ENCODE measurements around the gene MAB21L4. TPM values are rescaled to one million over a fixed set of nuclear protein-coding genes. Genes with fewer than 3 reads are reported as not detected.
A peak's percentile ranks its signal among the peaks of the same experiment; 100 is the strongest.

MAB21L4 gene
- 0.53 and 5.1 TPM in 2 replicates for total RNA-seq

DNA sequence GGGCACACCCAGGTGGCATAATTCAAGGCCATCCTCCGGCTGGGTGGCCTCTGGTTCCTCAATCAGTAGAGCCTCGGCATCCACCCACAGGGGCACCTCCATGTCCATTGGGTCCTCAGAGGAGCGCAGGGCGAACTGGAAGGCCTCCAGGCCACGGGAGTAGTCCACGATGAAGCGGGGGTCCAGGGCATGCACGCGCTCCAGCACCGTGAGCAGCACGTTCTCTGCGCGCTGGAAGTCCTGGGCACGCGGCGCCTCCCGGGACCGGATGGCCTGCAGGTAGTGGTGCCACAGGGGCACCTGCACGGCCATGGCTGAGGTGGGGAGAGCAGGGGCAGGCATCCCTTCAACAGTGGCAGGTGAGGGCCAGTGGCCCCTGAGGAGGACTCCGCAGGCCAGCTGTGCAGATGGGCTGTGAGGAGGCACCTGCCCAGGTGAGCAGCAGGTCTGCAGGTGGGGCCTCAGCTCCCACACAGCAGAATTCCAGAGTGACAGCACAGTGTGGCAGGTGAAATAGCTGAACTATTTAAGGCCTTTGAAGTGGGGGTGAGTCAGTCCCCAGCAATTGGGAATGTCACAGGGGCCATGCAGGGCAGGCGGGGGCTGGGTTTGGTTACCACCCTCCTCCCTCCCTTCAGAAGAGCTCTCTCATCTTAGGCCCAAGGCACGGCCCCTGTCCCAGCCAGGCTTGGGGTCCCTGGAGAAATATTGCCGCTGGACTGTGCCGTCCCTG, at the start of gene MAB21L4:
Gene MAB21L4 (minus strand): TSS at position 501 of the 733 bp plus-strand sequence. CDS start 159 bp downstream, at position 342.
- H3K4me3 ChIP-seq (ENCODE audit: low read depth, low read length), result no peak within 1 kb of the TSS
- no peak for FAIRE-seq
- peak; percentile 48 for DNase-seq (ENCODE audit: low read depth)

DNA sequence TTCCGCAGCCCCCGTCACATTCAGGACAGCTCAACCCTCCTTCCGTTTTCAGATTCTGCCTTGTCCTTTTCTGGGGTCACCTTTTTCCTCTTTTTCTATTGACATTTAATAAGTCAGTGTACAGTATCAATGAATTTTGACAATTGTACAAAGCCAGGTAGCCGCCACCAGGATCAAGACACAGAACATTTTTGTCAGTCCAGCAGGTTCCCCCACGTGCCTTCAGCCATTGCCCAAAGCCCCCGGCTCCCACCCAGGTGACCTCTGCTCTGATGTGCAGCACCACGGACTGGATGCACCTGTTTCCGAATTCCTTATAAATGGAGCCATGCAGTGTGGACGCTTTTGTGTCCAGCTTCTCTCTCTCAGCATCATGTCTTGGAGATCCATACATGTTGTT, 40.1 kb upstream of the MAB21L4 start:
- Histone ChIP-seq H3K27me3 (ENCODE audit: control insufficient read depth, insufficient read depth, low read length) (no peaks in the 10 kb centered on the region), H3K4me3 (ENCODE audit: low read depth, low read length) (no peak overlapping the region), H3K36me3 (ENCODE audit: control insufficient read depth, insufficient read depth, low read length) (no peaks in the 10 kb centered on the region)
- DNase-seq (ENCODE audit: low read depth) (no peak), FAIRE-seq (no peak)
- TF ChIP-seq, protein P1, sequence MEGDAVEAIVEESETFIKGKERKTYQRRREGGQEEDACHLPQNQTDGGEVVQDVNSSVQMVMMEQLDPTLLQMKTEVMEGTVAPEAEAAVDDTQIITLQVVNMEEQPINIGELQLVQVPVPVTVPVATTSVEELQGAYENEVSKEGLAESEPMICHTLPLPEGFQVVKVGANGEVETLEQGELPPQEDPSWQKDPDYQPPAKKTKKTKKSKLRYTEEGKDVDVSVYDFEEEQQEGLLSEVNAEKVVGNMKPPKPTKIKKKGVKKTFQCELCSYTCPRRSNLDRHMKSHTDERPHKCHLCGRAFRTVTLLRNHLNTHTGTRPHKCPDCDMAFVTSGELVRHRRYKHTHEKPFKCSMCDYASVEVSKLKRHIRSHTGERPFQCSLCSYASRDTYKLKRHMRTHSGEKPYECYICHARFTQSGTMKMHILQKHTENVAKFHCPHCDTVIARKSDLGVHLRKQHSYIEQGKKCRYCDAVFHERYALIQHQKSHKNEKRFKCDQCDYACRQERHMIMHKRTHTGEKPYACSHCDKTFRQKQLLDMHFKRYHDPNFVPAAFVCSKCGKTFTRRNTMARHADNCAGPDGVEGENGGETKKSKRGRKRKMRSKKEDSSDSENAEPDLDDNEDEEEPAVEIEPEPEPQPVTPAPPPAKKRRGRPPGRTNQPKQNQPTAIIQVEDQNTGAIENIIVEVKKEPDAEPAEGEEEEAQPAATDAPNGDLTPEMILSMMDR (IDR thresholded peaks at IDR 0.05; ENCODE audit: insufficient read depth, low read length, severe bottlenecking), result no peak

More for the DNA sequence above, at the start of gene MAB21L4:
- TF ChIP-seq, protein P1 (IDR thresholded peaks at IDR 0.05; ENCODE audit: insufficient read depth, low read length, severe bottlenecking), result no peak
- no peaks in the 10 kb centered on the region for H3K36me3 ChIP-seq (ENCODE audit: control insufficient read depth, insufficient read depth, low read length)
- no peaks in the 10 kb centered on the region for H3K27me3 ChIP-seq (ENCODE audit: control insufficient read depth, insufficient read depth, low read length)

DNA sequence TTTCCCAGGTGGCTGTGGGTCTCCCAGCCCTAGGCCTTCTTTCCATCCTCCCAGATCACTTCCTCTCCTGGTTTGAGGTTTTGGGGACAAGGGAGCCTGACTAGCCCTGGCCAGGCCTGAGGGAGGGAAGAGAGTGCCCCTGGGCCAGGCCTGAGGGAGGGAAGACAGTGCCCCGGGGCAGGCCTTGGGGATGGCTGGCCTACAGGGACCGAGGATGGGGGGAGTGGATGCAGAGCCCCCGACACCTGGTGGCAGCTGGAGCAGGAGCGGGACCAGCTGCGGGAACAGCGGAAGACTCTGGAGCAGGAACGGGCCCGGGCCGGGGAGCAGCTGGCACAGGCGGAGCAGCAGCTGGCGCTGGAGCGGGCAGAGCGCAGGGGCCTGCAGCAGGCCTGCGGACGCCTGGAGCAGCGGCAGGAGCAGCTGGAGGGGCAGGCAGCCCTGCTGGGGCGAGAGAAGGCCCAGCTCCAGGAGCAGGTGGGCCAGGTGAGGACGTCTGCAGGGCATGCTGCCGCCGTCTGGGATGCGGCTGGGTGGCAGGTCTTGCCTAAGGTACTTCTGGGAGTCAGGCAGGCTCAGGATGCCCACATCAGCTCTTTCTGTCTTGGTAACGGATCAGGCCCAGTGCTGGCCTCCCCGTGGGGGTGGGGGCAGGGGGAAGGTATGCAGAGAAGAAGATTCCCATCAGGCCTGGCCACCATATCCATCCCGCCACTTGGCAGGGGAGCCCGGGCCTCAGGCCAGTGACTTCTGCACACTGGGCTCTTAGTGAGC, 39.3 kb upstream of the MAB21L4 start:
- TF ChIP-seq, protein P1 (IDR thresholded peaks at IDR 0.05; ENCODE audit: insufficient read depth, low read length, severe bottlenecking), result no peak
- Histone ChIP-seq H3K27me3 (ENCODE audit: control insufficient read depth, insufficient read depth, low read length) (no peaks in the 10 kb centered on the region), H3K4me3 (ENCODE audit: low read depth, low read length) (no peak overlapping the region), H3K36me3 (ENCODE audit: control insufficient read depth, insufficient read depth, low read length) (no peaks in the 10 kb centered on the region)
- FAIRE-seq, result no peak
- no peak for DNase-seq (ENCODE audit: low read depth)

- no peak for FAIRE-seq
- Histone ChIP-seq H3K27me3 (ENCODE audit: control insufficient read depth, insufficient read depth, low read length) (no peaks in the 10 kb centered on the region), H3K36me3 (ENCODE audit: control insufficient read depth, insufficient read depth, low read length) (no peaks in the 10 kb centered on the region), H3K4me3 (ENCODE audit: low read depth, low read length) (no peak overlapping the region)
- no peak for DNase-seq (ENCODE audit: low read depth)
- TF ChIP-seq, protein P1 (IDR thresholded peaks at IDR 0.05; ENCODE audit: insufficient read depth, low read length, severe bottlenecking), result no peak
Measured at GRCh38 chr2:240934701-240935102, 38.7 kb upstream of the MAB21L4 start.

GRCh38 chr2:240933966-240934700, 38.2 kb upstream of the MAB21L4 start:
- Histone ChIP-seq H3K4me3 (ENCODE audit: low read depth, low read length) (no peak overlapping the region), H3K27me3 (ENCODE audit: control insufficient read depth, insufficient read depth, low read length) (no peaks in the 10 kb centered on the region), H3K36me3 (ENCODE audit: control insufficient read depth, insufficient read depth, low read length) (no peaks in the 10 kb centered on the region)
- FAIRE-seq (no peak), DNase-seq (ENCODE audit: low read depth) (no peak)
- TF ChIP-seq, protein P1 (IDR thresholded peaks at IDR 0.05; ENCODE audit: insufficient read depth, low read length, severe bottlenecking), result no peak

Data from bronchial epithelial cell (primary cell).